Activated CD4-positive, CD25-positive, alpha-beta regulatory T cell treated with anti-CD3 and anti-CD28 coated beads, Interleukin-2, amount 50 U/mL, for 72 hours (primary cell): ENCODE data around the gene BRINP3.

Experiments
- DNase-seq: peaks from one replicate; pipeline ENCODE4 v3.0.0; 2021

BRINP3 gene

DNA sequence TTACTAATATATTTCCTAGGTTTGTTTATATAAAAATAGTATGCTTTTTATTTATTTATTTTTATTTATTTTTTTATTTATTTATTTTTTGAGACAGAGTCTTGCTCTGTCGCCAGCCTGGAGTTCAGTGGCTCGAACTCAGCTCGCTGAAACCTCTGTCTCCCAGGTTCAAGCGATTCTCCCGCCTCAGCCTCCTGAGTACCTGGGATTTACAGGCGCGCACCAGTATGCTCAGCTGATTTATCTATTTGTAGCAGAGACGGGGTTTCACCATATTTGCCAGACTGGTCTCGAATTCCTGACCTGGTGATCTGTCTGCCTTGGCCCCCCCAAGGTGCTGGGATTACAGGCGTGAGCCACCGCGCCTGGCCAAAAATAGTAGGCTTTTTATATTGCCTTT is 33.2 kb downstream of the BRINP3 start:
- no peak for DNase-seq

GRCh38 chr1:190439447-190439846 is 38.2 kb downstream of the BRINP3 start:
- no peak for DNase-seq

- DNase-seq, result no peak
These were observed 41.0 kb downstream of the BRINP3 start for GRCh38 chr1:190436615-190437014.

- DNase-seq, result no peak
These were observed 47.7 kb downstream of the BRINP3 start for GRCh38 chr1:190429932-190430331.

GRCh38 chr1:190429141-190429540 is 48.5 kb downstream of the BRINP3 start:
- DNase-seq, result no peak

- DNase-seq, result no peak
These were observed 61.4 kb downstream of the BRINP3 start for GRCh38 chr1:190416239-190416638.

DNA sequence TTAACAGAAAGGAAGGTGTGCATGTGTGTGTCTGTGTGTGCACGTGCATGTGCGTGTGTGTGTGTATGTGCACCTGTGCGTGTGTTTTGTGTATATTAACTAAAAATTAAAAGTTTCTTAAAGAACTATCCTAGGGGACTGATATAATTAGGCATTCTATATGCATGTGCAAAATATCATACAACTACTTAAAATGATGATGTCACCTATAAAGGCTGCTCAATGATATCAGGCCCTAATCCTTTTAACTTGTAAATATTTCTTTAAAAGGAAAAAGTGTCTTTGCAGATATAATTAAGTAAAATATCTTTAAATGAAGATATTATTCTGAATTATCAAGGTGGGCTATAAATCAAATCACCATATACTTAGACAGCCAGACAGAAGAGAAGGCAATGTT is 64.5 kb downstream of the BRINP3 start:
- no peak for DNase-seq

DNA sequence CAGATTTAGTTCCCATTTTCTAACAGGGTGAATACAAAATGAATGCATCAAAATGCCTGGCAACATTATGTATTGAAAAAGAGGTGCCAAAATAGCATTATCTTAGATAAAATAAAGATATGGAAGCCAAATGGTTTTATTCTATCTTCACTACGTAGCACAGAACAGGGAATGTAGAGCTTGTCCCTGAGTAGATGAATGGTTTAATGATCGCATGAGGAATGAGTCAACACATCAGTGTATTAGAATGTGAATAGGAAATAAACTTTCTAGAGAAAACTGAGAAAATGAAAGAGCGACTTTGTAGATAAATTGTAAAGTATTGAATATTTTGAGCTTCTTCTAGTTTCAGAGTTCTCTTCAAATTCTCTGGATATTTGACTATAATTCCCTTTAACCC is 74.3 kb downstream of the BRINP3 start:
- DNase-seq, result no peak

DNA sequence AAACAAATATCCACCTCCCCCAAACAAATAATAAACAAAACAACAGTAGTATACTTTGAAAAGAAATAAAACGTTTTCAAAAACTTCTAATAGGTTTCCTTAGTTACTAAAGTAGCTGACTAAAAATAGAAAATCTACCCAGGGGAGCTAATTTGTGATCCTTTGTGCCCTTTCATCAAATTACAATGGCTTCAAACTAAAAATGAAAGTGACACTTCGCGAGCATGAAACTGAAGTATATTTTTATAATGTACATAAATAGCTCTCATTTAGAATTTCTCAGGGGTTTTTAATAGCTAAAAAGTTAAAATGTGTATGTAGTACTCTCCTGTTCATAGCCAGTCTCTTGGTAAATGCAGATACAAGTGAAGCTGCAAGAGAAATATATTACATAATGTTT is 78.4 kb downstream of the BRINP3 start:
- no peak for DNase-seq

GRCh38 chr1:190391582-190391981 is 86.1 kb downstream of the BRINP3 start:
- DNase-seq, result no peak

GRCh38 chr1:190377991-190378390 is 99.7 kb downstream of the BRINP3 start:
- no peak for DNase-seq

DNA sequence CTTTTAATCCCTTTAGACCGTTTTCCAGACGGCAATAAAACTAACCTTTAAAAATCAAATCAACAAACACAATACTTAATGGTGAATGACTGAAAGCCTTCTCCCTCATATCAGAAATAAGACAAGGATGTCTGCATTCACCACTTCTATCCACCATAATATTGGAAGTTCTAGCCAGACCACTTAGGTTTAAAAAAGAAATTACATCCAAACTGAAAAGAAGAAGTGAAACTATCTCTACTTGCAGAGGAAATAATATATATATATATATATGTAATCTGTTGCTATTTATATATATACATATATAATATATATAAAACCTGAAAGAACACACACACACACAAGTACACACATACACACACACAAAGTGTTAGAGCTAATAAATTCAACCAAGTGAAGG is 100.4 kb downstream of the BRINP3 start:
- no peak for DNase-seq

DNA sequence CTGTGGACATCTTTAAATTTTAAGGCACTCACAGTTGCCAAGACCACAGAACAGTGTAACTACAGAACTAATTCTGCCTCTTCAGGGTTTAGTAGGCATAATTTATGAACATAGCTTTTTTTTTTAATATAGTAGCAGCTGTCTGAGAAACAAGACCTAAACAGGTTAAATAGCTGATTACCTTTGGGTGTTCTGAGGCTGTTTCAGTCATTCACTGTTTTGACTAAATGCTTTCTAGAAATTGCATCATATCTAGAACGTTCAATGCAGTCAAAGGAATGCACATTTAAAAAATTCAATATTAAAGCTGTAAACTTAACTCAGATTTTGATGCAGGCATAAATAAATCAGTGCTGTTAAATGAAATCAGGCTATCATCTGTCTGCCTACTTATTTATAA is 101.6 kb downstream of the BRINP3 start:
- DNase-seq, result no peak

DNA sequence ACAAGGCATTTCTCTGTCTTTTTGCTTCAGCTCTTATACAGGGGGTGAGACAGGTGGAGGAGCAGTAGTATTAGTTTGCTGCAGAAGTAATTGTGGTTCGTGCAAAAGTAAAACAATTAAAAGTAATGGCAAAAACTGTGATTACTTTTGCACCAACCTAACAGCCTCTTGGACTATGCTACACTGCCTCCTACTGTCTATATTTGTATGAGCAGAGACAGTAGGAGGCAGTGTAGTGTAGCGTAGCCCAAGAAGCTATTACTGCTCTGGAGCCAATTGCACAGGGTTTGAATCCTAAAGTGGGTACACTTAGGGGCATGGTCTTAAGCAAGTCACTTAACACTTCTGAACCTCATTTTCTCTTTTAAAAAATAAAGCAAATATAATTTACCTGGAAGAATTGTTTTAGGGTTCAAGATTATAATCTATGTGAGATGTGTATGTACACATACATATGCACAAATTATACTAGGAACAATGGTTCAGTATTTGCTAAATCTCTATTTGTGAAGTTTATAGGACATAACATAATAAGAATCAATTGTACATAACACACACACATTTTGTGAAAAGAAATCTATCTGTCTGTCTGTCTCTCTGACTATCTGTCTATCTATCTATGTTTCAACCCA is 103.8 kb downstream of the BRINP3 start:
- DNase-seq, result no peak

- no peak for DNase-seq
These were observed 110.5 kb downstream of the BRINP3 start for GRCh38 chr1:190367200-190367599.

GRCh38 chr1:190365283-190365682 is 112.4 kb downstream of the BRINP3 start:
- no peak for DNase-seq

DNA sequence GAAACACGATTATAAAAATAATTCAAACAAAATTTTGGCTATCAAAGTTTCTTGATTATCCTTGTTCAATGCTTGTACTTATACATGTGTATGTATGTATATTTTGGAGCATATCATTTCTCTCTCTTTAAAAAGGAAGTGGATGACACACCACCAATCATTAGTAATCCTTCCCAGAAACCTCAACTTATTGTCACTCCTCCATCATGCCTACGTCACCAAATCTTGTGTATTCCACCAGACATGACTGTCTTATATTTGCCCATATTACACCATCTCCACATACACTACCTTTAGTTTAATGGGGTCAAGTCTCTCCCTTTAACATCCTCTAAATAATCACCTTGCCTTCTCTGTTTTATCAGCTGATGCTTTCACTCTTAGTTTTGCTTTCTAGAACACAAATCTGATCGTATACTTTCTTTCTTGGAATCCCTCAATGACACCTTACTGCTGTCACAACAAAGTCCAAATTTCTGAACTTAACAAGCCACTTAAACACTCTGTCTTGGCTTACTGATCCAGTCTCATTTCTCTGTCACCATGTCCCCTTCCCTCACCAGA is 124.0 kb downstream of the BRINP3 start:
- DNase-seq, result no peak

- no peak for DNase-seq
These were observed 133.2 kb downstream of the BRINP3 start for GRCh38 chr1:190344454-190344853.

DNA sequence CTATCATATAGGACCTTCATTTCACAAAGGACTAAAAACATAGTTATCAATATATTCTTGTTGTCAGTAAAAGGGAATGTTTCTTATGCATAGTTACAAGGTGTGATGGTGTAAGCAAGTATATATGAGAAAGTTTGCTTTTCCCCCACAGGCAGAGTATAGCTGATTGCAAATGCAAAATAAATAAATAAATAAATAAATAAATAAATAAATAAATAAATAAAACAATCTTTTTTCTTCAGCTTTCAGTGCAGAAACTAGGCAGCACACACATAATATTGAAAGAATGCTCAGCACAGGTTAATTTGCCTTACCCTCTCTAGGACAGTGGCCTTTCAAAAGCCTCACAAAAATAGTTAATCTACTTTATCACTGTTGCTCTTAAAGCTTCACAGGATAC is 138.8 kb downstream of the BRINP3 start:
- DNase-seq, result no peak

- no peak for DNase-seq
These were observed 148.8 kb downstream of the BRINP3 start for GRCh38 chr1:190328871-190329270.

DNA sequence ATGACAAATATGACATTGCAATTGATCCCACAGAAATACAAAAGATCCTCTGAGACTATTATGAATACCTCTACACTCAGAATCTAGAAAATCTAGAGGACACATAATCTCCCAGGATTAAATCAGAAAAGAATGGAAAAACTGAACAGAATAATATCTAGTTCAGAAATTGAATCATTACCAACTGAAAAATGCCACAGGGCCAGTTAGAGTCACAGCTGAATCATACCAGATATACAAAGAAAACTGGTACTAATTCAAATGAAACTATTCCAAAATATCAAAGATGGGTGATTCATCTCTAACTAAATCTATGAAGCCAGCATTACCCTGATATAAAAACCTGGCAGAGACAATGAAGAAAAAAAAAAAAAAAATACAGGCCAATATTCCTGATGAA is 149.3 kb downstream of the BRINP3 start:
- DNase-seq, result no peak

- no peak for DNase-seq
These were observed 150.4 kb downstream of the BRINP3 start for GRCh38 chr1:190327271-190327670.

DNA sequence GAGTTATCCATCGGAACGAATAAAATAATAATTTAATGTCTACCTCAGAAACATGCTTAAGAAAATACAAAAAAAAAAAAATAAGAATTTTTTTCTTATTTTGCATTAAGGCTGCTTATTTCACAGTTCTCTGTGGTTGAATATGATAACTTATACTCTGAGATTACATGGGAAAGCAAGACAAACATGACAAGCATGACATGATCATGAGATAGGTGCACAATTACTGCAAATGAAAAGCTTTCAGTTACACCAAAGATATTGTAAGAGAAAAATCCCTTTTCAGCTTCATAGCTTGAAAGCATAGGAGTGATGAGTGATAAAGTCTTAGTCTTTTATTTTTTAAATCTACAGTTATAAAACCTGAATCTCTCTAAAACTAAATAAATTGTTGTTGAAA is 154.1 kb downstream of the BRINP3 start:
- no peak for DNase-seq

DNA sequence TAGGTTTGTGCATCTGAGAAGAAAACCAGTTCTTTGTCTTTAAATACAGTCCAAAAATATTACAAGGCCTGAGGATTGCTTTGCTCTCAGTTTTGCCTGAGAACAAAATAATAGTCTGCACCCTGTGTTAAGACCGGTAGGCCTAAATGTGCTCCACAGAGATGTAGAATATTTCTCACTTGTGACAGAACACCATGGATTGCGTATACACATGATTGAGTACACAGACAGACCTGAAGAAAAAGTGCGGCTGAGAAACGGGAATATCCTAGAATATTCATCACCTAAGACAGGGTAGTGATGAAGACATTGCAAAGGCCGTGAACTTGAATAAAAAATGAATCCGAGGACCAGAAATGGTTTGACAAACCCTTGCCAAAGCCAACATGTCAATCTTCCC is 155.4 kb downstream of the BRINP3 start:
- no peak for DNase-seq

DNA sequence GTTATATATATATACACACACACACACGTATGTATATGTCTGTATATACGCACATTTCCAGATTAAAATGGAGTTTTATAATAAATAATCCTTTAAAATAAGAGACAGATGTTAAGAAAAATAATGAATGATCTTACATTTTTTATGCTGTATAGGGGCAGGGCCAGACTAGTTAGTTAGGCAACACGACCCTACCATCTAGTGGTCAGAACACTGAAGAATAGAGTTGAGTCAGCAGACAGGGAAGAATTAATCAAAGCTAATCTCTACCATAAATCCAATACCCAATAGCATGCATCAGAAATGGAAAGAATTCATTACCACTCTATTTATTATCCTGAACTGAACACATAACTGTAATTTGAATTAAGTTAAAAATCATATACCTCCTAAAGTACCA is 156.7 kb downstream of the BRINP3 start:
- no peak for DNase-seq
